Endodermal cell (in vitro differentiated cells): ENCODE results near the gene TINAGL1. TPM values are rescaled to one million over a fixed set of nuclear protein-coding genes. Genes with fewer than 3 reads are reported as not detected.

Experiments used
- DNase-seq: peaks from one replicate; pipeline ENCODE4 v3.0.0-alpha.2; 2017
- H3K27ac ChIP-seq: 2 replicates; pipeline ENCODE4 v1.5.1; 2013; ENCODE audit warnings: mild to moderate bottlenecking, low read depth, low read length, moderate library complexity
- H3K27me3 ChIP-seq: 2 replicates; pipeline ENCODE4 v1.6.1; 2013; ENCODE audit warnings: mild to moderate bottlenecking, low read length, moderate library complexity; ENCODE audit not compliant: insufficient read depth, control insufficient read depth, poor library complexity, severe bottlenecking
- H3K36me3 ChIP-seq: 2 replicates; pipeline ENCODE4 v1.7.0; 2013; ENCODE audit warnings: mild to moderate bottlenecking, low read length, moderate library complexity; ENCODE audit not compliant: control insufficient read depth, insufficient read depth
- H3K4me1 ChIP-seq: one replicate; pipeline ENCODE4 v1.7.0; 2013; ENCODE audit warnings: low read length; ENCODE audit not compliant: control insufficient read depth, insufficient read depth
- H3K4me3 ChIP-seq: 2 replicates; pipeline ENCODE4 v1.5.1; 2013; ENCODE audit warnings: mild to moderate bottlenecking, low read length, moderate library complexity
- H3K9ac ChIP-seq: 2 replicates; pipeline ENCODE4 v1.6.1; 2013; ENCODE audit warnings: mild to moderate bottlenecking, low read length, moderate library complexity; ENCODE audit not compliant: poor library complexity, severe bottlenecking; ENCODE audit errors: extremely low read depth
- H3K9me3 ChIP-seq: 2 replicates; pipeline ENCODE4 v1.6.1; 2013; ENCODE audit warnings: mild to moderate bottlenecking, low read length, moderate library complexity; ENCODE audit not compliant: control insufficient read depth
- H3K27ac Mint-ChIP-seq: 2 replicates; pipeline ENCODE4 v1.8.0; 2020; ENCODE audit warnings: mixed read lengths
- H3K27me3 Mint-ChIP-seq: 2 replicates; pipeline ENCODE4 v1.8.0; 2021; ENCODE audit warnings: mild to moderate bottlenecking, mixed read lengths; ENCODE audit not compliant: insufficient read depth
- H3K36me3 Mint-ChIP-seq: 2 replicates; pipeline ENCODE4 v1.8.0; 2020; ENCODE audit warnings: low read depth, mixed read lengths
- H3K4me1 Mint-ChIP-seq: 2 replicates; pipeline ENCODE4 v1.8.0; 2020; ENCODE audit warnings: mixed read lengths
- H3K4me3 Mint-ChIP-seq: 2 replicates; pipeline ENCODE4 v1.8.0; 2020; ENCODE audit warnings: mild to moderate bottlenecking, moderate library complexity, mixed read lengths
- H3K9me3 Mint-ChIP-seq: 2 replicates; pipeline ENCODE4 v1.8.0; 2020; ENCODE audit warnings: mild to moderate bottlenecking, mixed read lengths
- WGBS, 2 experiments: methylation state at CpG; one replicate each; pipeline versions ENCODE4 v1.1.5 to v1.1.7; 2013; ENCODE audit warnings: missing lambda C conversion rate in 2 of 2, mixed read lengths in 1 of 2; ENCODE audit not compliant: insufficient coverage in 1 of 2, insufficient read length in 1 of 2; 5-methylcytosine and 5-hydroxymethylcytosine counted together
- total RNA-seq, 2 donors: library from RNA; stranded (reverse); fragmentation: NEBNext Ultra II Directional in 1 of 2; extraction: Animal tissue kit (Norgen Biotek cat#: 25700) in 1 of 2; gene quantifications; 2 replicates in 1 of 2; 3 replicates in 1 of 2; pipeline ENCODE4 v1.2.1, GENCODE V29; 2021
- TF ChIP-seq, protein P1 (sequence below): fragments of 200-600 bp; sonication (generic); conservative IDR thresholded peaks from 2 replicates; pipeline ENCODE4 v1.5.0; 2021; ENCODE audit warnings: antibody characterized with exemption, mild to moderate bottlenecking

Gene TINAGL1
- total RNA-seq, 2 donors from 2014 or later: 3.0 to 3.4 TPM

DNA sequence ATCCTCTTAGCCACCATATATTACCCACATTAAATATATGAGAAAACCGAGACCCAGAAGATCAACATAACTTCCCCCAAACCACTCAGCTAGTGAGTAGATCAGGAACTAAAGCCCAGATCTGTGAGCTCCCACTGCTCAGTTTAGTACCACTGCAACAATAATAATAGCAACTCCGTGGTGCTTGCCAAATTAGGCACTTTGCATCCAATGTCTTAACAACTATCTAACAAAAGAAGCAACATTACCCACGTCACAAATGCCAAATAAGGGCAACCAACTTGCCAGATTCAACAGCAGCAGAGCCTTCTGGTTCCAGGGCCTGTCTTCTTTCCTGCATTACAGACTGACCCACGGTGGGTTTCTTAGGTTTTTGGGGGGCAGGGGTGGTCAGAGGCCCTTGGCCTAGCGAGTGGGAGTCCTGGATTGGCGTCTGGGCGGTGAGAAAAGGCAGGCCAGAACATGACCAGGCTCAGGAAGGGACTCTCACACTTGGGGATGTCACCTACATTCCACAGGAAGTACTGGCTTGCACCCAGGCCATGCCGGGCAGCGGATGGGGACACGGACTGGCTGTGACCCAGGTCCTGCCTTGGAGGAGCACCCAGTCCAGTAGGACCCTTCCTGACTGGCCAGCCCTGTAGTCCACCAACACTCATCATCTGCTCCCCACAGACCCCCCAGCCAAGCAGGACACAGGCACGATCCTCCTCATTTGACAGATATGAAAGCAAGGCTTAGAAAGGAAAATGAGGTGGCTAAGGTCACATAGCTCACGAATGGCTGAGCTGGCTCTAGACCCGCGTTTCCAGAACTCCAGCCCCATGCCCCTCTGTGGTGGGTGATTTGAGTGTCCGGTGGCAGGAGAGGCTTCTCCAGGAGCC, 45.8 kb downstream of the TINAGL1 start:
- DNase-seq: peak; percentile 31
- H3K27ac Mint-ChIP-seq: no peak overlapping the region
- H3K36me3 Mint-ChIP-seq: no peaks in the 10 kb centered on the region
- no peak overlapping the region for H3K27ac ChIP-seq
- H3K4me3 ChIP-seq: no peak overlapping the region
- H3K9ac ChIP-seq: no peak overlapping the region
- H3K27me3 Mint-ChIP-seq: peaks cover 22% of the 10 kb centered on the region
- no peaks in the 10 kb centered on the region for H3K9me3 ChIP-seq
- no peaks in the 10 kb centered on the region for H3K4me1 Mint-ChIP-seq
- no peaks in the 10 kb centered on the region for H3K4me1 ChIP-seq
- 91 to 93% methylated on average over 12 to 15 of the region's 15 CpGs for WGBS, 2 experiments
- no peaks in the 10 kb centered on the region for H3K36me3 ChIP-seq
- no peaks in the 10 kb centered on the region for H3K9me3 Mint-ChIP-seq
- H3K4me3 Mint-ChIP-seq: no peak overlapping the region
- TF ChIP-seq, protein P1, sequence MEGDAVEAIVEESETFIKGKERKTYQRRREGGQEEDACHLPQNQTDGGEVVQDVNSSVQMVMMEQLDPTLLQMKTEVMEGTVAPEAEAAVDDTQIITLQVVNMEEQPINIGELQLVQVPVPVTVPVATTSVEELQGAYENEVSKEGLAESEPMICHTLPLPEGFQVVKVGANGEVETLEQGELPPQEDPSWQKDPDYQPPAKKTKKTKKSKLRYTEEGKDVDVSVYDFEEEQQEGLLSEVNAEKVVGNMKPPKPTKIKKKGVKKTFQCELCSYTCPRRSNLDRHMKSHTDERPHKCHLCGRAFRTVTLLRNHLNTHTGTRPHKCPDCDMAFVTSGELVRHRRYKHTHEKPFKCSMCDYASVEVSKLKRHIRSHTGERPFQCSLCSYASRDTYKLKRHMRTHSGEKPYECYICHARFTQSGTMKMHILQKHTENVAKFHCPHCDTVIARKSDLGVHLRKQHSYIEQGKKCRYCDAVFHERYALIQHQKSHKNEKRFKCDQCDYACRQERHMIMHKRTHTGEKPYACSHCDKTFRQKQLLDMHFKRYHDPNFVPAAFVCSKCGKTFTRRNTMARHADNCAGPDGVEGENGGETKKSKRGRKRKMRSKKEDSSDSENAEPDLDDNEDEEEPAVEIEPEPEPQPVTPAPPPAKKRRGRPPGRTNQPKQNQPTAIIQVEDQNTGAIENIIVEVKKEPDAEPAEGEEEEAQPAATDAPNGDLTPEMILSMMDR: no peak
- H3K27me3 ChIP-seq: peaks cover 8% of the 10 kb centered on the region

GRCh38 chr1:31623365-31623764, 47.0 kb downstream of the TINAGL1 start:
- TF ChIP-seq, protein P1: no peak
- no peak overlapping the region for H3K27ac Mint-ChIP-seq
- H3K9ac ChIP-seq: no peak overlapping the region
- H3K4me3 ChIP-seq: no peak overlapping the region
- no peaks in the 10 kb centered on the region for H3K9me3 Mint-ChIP-seq
- peaks cover 14% of the 10 kb centered on the region for H3K27me3 Mint-ChIP-seq
- H3K27me3 ChIP-seq: no peaks in the 10 kb centered on the region
- H3K4me1 ChIP-seq: peaks cover 8% of the 10 kb centered on the region
- WGBS, 2 experiments: 94 to 100% methylated on average over 3 to 12 of the region's 12 CpGs
- H3K9me3 ChIP-seq: no peaks in the 10 kb centered on the region
- peaks cover 10% of the 10 kb centered on the region for H3K36me3 ChIP-seq
- H3K36me3 Mint-ChIP-seq: peaks cover 6% of the 10 kb centered on the region
- no peak overlapping the region for H3K27ac ChIP-seq
- H3K4me3 Mint-ChIP-seq: no peak overlapping the region
- no peaks in the 10 kb centered on the region for H3K4me1 Mint-ChIP-seq
- peak; percentile 40 for DNase-seq

DNA sequence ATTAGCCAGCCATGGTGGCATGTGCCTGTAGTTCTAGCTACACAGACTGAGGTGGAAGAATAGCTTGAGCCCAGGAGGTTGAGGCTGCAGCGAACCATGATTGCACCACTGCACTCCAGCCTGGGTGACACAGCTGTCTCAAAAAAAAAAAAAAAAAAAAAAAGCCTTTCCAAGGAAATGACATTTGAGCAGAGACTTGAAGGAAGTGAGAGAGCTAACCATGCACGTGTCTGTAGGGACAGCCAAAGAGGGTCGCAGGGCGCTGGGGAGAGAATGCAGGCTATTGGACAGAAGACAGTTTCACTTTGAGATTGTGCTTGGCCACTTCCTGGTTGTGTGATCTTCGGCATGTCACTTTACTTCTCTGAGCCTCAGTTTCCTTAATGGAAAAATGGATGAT, 48.0 kb downstream of the TINAGL1 start:
- Histone ChIP-seq H3K4me3 (no peak overlapping the region), H3K9ac (no peak overlapping the region), H3K36me3 (peaks cover 20% of the 10 kb centered on the region), H3K27me3 (no peaks in the 10 kb centered on the region), H3K4me1 (peaks cover 8% of the 10 kb centered on the region), H3K9me3 (no peaks in the 10 kb centered on the region), H3K27ac (no peak overlapping the region)
- H3K4me3 Mint-ChIP-seq: no peak overlapping the region
- H3K36me3 Mint-ChIP-seq: peaks cover 13% of the 10 kb centered on the region
- TF ChIP-seq, protein P1: no peak
- no peaks in the 10 kb centered on the region for H3K4me1 Mint-ChIP-seq
- DNase-seq: no peak
- H3K9me3 Mint-ChIP-seq: no peaks in the 10 kb centered on the region
- H3K27ac Mint-ChIP-seq: no peak overlapping the region
- H3K27me3 Mint-ChIP-seq: peaks cover 5% of the 10 kb centered on the region
- 84 to 92% methylated on average over 5 of the region's 5 CpGs for WGBS, 2 experiments
